Occipital lobe (tissue), 3 donors: ENCODE data around the gene ZBTB44. TPM values are rescaled to one million over a fixed set of nuclear protein-coding genes. Genes with fewer than 3 reads are reported as not detected.

Experiments
- DNase-seq: peaks from one replicate; lab custom pipeline; 2025; lab: John Stamatoyannopoulos, UW
- small RNA-seq: library from RNA; depleted of rRNA; stranded (forward); fragments of <200 nt; gene quantifications from one replicate; pipeline ENCODE3, GENCODE V24; 2014
- total RNA-seq: library from RNA; depleted of rRNA; stranded (reverse); fragments of >200 nt; gene quantifications from one replicate; pipeline ENCODE4 v1.2.3, GENCODE V29; 2014

ZBTB44 gene
- total RNA-seq, 1 donor from 2014 or later: 180 TPM

- no peak for DNase-seq
These were observed 136.0 kb downstream of the ZBTB44 start for GRCh38 chr11:130178441-130179339.

GRCh38 chr11:130177782-130178181, 136.9 kb downstream of the ZBTB44 start:
- no peak for DNase-seq

Small RNA genes lying within 50 kb of the gene (small RNA-seq; reads per million reads assigned to genes)
- gene RN7SL778P: not detected

Other genes with a start within 250 kb of the ZBTB44 start
- gene APLP2, start 245.0 kb downstream of the ZBTB44 start, total RNA-seq: 220 TPM
- not detected for gene ST14, start 155.1 kb downstream of the ZBTB44 start, total RNA-seq
- 2.8 TPM for gene ADAMTS8, start 113.7 kb upstream of the ZBTB44 start, total RNA-seq
- gene ADAMTS15, start 133.7 kb upstream of the ZBTB44 start, total RNA-seq: 4.7 TPM